ENCODE results near the gene RICTOR.

GRCh38 chr5:39100851-39101396, 26.7 kb upstream of the RICTOR start:
- TF ChIP-seq PPARA (CRISPR knock-in tag; IDR thresholded peaks at IDR 0.05; ENCODE audit: borderline replicate concordance) = no peak
- TF ChIP-seq ARNTL (CRISPR knock-in tag; IDR thresholded peaks at IDR 0.05; ENCODE audit: borderline replicate concordance, low read depth) = no peak
- TF ChIP-seq POU6F1 (CRISPR knock-in tag; IDR thresholded peaks at IDR 0.05; ENCODE audit: borderline replicate concordance, low read depth) = no peak
- TF ChIP-seq PATZ1 (CRISPR knock-in tag; IDR thresholded peaks at IDR 0.05; ENCODE audit: borderline replicate concordance) = no peak
- no peak for TF ChIP-seq CSRNP3 (CRISPR knock-in tag; IDR thresholded peaks at IDR 0.05)
- no peak for TF ChIP-seq RARB (CRISPR knock-in tag; IDR thresholded peaks at IDR 0.05)
- no peak for TF ChIP-seq ZFP3 (CRISPR knock-in tag; IDR thresholded peaks at IDR 0.05)
- no peak for TF ChIP-seq TSHZ2 (CRISPR knock-in tag; IDR thresholded peaks at IDR 0.05)
- TF ChIP-seq CREB5 (CRISPR knock-in tag; IDR thresholded peaks at IDR 0.05; ENCODE audit: low read depth) = no peak
- TF ChIP-seq ZNF565 (CRISPR knock-in tag; conservative IDR thresholded peaks at IDR 0.05; ENCODE audit: low read depth) = no peak
- TF ChIP-seq TCF4 (CRISPR knock-in tag; IDR thresholded peaks at IDR 0.05; ENCODE audit: borderline replicate concordance) = no peak
- TF ChIP-seq ISL1 (CRISPR knock-in tag; IDR thresholded peaks at IDR 0.05) = no peak
- TF ChIP-seq BACH2 (CRISPR knock-in tag; IDR thresholded peaks at IDR 0.05; ENCODE audit: borderline replicate concordance) = no peak
- no peak for TF ChIP-seq OSR1 (CRISPR knock-in tag; IDR thresholded peaks at IDR 0.05)

Data from SK-N-SH treated with all-trans-retinoic acid at 6 μM for 48 hours (cell line).